SH-SY5Y (cell line): ENCODE measurements around the gene COMMD10.

Source experiments
- GATA2 ChIP-seq: IDR thresholded peaks from 2 replicates; pipeline ENCODE4 v1.6.1; 2011; ENCODE audit warnings: mild to moderate bottlenecking, low read depth, low read length
- GATA3 ChIP-seq: IDR thresholded peaks from 2 replicates; pipeline ENCODE4 v1.6.1; 2011; ENCODE audit warnings: low read depth, mild to moderate bottlenecking, low read length, moderate library complexity

GRCh38 chr5:116153687-116154174 lies 68.9 kb downstream of the COMMD10 start:
- TF ChIP-seq GATA2 (no peak), GATA3 (no peak)
